AG04449 (cell line): ENCODE measurements around the gene MYO1C.

Experiments used
- CTCF ChIA-PET: fragments of 350-600 bp; formaldehyde crosslinking; extraction: SDS; loops from one replicate; lab custom pipeline; 2021; ENCODE audit warnings: antibody characterized with exemption; lab: Yijun Ruan, JAX
- POLR2A ChIA-PET: fragments of 400-600, 350-600 bp; formaldehyde crosslinking; extraction: SDS; loops from one replicate; lab custom pipeline; 2020; ENCODE audit warnings: antibody characterized with exemption, inconsistent platforms; lab: Yijun Ruan, JAX
- DNase-seq: peaks from one replicate; pipeline ENCODE4 v3.0.0-alpha.2; 2010; ENCODE audit warnings: low read depth, low spot score
- H3K4me3 ChIP-seq: 2 replicates; pipeline ENCODE4 v1.5.1; 2011; ENCODE audit warnings: low read depth, mild to moderate bottlenecking, control low read depth, low read length
- TF ChIP-seq, protein P1 (sequence below): IDR thresholded peaks from one replicate; pipeline ENCODE4 v1.5.1; 2011; ENCODE audit warnings: mild to moderate bottlenecking, moderate library complexity, low read length, control low read depth, inconsistent platforms; ENCODE audit not compliant: insufficient read depth; ENCODE audit errors: missing control alignments

Gene MYO1C

GRCh38 chr17:1488826-1489270 lies 3.6 kb downstream of the MYO1C start:
- POLR2A ChIA-PET: interaction anchor here (2.2 kb wide), 1 partner anchor 27 kb away, joined by 10 read pairs; the partner anchor contains the start of gene INPP5K
- DNase-seq: no peak
- H3K4me3 ChIP-seq: peak overlapping the region; percentile 55
- TF ChIP-seq, protein P1, sequence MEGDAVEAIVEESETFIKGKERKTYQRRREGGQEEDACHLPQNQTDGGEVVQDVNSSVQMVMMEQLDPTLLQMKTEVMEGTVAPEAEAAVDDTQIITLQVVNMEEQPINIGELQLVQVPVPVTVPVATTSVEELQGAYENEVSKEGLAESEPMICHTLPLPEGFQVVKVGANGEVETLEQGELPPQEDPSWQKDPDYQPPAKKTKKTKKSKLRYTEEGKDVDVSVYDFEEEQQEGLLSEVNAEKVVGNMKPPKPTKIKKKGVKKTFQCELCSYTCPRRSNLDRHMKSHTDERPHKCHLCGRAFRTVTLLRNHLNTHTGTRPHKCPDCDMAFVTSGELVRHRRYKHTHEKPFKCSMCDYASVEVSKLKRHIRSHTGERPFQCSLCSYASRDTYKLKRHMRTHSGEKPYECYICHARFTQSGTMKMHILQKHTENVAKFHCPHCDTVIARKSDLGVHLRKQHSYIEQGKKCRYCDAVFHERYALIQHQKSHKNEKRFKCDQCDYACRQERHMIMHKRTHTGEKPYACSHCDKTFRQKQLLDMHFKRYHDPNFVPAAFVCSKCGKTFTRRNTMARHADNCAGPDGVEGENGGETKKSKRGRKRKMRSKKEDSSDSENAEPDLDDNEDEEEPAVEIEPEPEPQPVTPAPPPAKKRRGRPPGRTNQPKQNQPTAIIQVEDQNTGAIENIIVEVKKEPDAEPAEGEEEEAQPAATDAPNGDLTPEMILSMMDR: no peak
- CTCF ChIA-PET: interaction anchor here (0.6 to 3.5 kb wide), 4 partner anchors 17 to 124 kb away, joined by 3 to 11 read pairs (median 6); partner anchors contain the start of gene INPP5K

- ChIA-PET CTCF (interaction anchor here (0.6 to 3.5 kb wide), 4 partner anchors 21 to 123 kb away, joined by 3 to 11 read pairs (median 6); partner anchors contain the start of gene INPP5K), POLR2A (interaction anchor here (0.5 to 2.2 kb wide), 3 partner anchors 28 to 32 kb away, joined by 3 to 10 read pairs (median 6); partner anchors contain the start of gene INPP5K)
- TF ChIP-seq, protein P1: no peak
- H3K4me3 ChIP-seq: peak overlapping the region; percentile 55
- no peak for DNase-seq
Observed at GRCh38 chr17:1487939-1488825, 4.3 kb downstream of the MYO1C start.

- peak overlapping the region; percentile 8 for H3K4me3 ChIP-seq
- TF ChIP-seq, protein P1: no peak
- CTCF ChIA-PET: interaction anchor here (0.8 to 3.5 kb wide), 2 partner anchors 28 to 122 kb away, joined by 3 to 11 read pairs; no protein-coding TSS in a partner anchor
- no peak for DNase-seq
- POLR2A ChIA-PET: interaction anchor here (0.8 to 2.2 kb wide), 2 partner anchors 29 to 31 kb away, joined by 6 to 10 read pairs; partner anchors contain the start of gene INPP5K
Observed at GRCh38 chr17:1486802-1487695, 5.4 kb downstream of the MYO1C start.

DNA sequence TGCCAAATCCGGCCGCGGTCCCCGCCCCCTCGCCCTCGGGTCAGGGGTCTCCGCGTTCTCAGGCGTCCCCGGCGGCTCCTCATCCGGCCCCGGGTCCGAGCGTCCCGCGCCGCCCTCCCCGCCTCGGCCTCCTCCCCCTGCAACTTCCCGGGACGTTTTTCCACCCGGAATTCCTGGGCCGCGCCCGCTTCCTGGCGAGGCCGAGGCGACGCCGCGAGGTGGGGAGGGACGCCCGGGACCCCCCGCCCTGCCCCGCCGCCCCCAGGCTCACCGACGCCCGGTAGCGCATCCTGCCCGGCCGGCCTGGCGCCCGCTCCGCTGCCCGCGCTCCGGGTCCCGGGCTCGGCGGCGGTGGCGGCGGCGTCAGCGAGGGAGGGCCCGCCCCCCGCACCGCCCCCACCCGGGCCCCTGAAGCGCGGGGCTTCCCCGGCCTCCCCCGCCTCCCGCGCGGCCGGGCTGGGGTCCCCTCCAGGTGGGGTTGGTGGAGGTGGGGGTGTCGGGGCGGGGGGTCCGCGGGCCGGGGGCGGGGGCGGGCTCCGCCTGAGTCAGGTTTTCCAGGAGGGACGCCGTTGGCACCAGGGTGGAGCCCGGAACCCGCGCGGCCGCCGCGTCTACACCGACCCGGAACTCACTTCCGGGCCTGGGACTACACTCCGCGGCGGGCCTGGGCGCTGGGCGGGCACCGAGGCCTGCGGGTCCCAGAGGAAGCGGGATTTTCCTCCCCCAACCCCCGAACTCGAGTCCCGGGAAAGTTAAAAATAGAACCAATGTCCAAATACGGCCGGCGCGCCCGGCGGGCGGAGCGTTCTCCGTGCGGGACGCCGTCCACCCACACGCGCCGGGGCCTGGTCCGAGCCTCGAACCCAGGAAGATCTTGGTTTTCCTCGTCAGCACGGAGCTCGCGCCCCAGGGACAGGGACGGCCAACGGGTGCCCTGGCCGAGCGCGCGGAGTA lies 6.8 kb downstream of the MYO1C start:
- ChIA-PET CTCF (no interaction called here), POLR2A (interaction anchor here (1.2 kb wide), 1 partner anchor 30 kb away, joined by 5 read pairs; the partner anchor contains the start of gene CRK)
- peak overlapping the region; percentile 73 for H3K4me3 ChIP-seq
- DNase-seq: no peak
- TF ChIP-seq, protein P1: no peak

- TF ChIP-seq, protein P1: no peak
- CTCF ChIA-PET: no interaction called here
Observed at GRCh38 chr17:1484676-1485422, 7.6 kb downstream of the MYO1C start.

More at GRCh38 chr17:1484676-1485422, 7.6 kb downstream of the MYO1C start:
- peak overlapping the region; percentile 73 for H3K4me3 ChIP-seq
- POLR2A ChIA-PET: interaction anchor here (1.2 kb wide), 1 partner anchor 29 kb away, joined by 5 read pairs; the partner anchor contains the start of gene CRK
- DNase-seq: no peak
